ENCODE data around the gene TTC34. TPM values are rescaled to one million over a fixed set of nuclear protein-coding genes. Genes with fewer than 3 reads are reported as not detected.

TTC34 gene
- total and polyA plus RNA-seq, 2 of the 4 experiments (the other 2 are of a cell fraction), result under 0.01 to 0.09 TPM

DNA sequence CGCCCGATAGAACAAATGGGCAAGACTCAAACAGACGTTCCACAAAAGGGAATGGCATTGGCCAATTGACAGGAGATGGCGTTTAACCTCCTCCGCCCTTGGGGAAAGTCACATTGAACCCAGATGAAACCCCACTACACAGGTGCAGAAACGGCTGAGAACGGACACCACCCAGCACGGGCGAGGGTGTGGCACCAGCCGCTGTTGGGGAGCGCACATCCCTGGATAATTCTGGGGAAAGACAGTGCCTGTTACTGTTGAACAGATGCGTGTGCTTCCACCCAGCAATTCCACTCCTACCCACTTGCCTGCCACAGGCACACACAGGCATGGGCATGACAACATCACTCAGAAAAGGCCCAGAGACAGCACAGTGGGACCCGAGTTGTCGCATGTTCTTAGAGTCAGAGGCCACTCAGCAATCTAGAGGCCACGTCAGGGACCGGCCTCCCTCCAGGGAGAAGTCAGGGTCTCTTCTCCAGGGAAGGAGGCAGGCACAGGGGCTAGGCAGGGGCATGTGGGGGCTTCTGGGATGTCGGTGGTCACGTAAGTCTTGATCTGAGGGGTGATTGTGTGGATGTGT is 199.7 kb downstream of the TTC34 start:
- Histone ChIP-seq H2BK5ac (ENCODE audit: low read depth, low read length, poor library complexity, severe bottlenecking) (no peak overlapping the region), H3K4me2 (ENCODE audit: low read depth, low read length) (no peak overlapping the region), H3K9ac (ENCODE audit: low read depth, low read length) (no peak overlapping the region), H3K56ac (ENCODE audit: extremely low read depth, insufficient read depth, low read length) (no peak overlapping the region), H3K9me3 (ENCODE audit: control insufficient read depth, insufficient read depth, low read length) (0 out of 2 replicates have a peak, but pooled peaks cover 2% of the 10 kb centered on the region), H3K79me1 (ENCODE audit: low read depth in 1 of 2, low read length in 2 of 2) (no peaks in the 10 kb centered on the region), H3K9me1 (ENCODE audit: insufficient read depth, low read length) (no peaks in the 10 kb centered on the region), H3K4ac (ENCODE audit: low read depth, low read length) (no peak overlapping the region), H3K4me3 (ENCODE audit: insufficient read depth, low read depth, low read length) (no peak overlapping the region), H3K4me1 (ENCODE audit: control insufficient read depth, insufficient read depth, low read length) (no peaks in the 10 kb centered on the region), H3K14ac (replicated peaks; ENCODE audit: low read depth, low read length) (no peak overlapping the region), H3K18ac (ENCODE audit: low read depth, low read length) (no peak overlapping the region), H2AFZ (replicated peaks; ENCODE audit: low read length, poor library complexity) (no peak overlapping the region), H2AK9ac (replicated peaks; ENCODE audit: low read depth, low read length, poor library complexity) (no peak overlapping the region), H4K8ac (ENCODE audit: low read depth in 2 of 2, low read length in 2 of 2) (no peak overlapping the region), H4K91ac (ENCODE audit: insufficient read depth, low read depth, low read length) (no peak overlapping the region), H4K20me1 (ENCODE audit: insufficient read depth, low read length) (no peaks in the 10 kb centered on the region), H2AK5ac (ENCODE audit: low read depth, low read length) (no peak overlapping the region), H3K23ac (ENCODE audit: low read depth, low read length) (no peak overlapping the region), H2BK120ac (ENCODE audit: low read depth, low read length) (no peak overlapping the region), H4K5ac (ENCODE audit: low read depth, low read length) (no peak overlapping the region), H2BK20ac (ENCODE audit: low read depth, low read length) (no peak overlapping the region), H3K36me3 (ENCODE audit: control insufficient read depth, insufficient read depth, low read length) (no peaks in the 10 kb centered on the region), H3K27me3 (ENCODE audit: control insufficient read depth, insufficient read depth, low read length) (no peaks in the 10 kb centered on the region; the same call in 1 of the 2 replicates), H3K27ac (ENCODE audit: insufficient read depth, low read length) (no peak overlapping the region), H2BK15ac (ENCODE audit: low read depth, low read length) (no peak overlapping the region)
- in situ Hi-C loops (cut with MboI; ENCODE audit: low sequenced_read_pairs) (no loop called here), intact Hi-C loops (cut with micrococcal nuclease) (no loop called here), dilution Hi-C loops (cut with HindIII; ENCODE audit: low sequenced_read_pairs, unreplicated experiment) (no loop called here)
- ChIA-PET POLR2A (ENCODE audit: unreplicated experiment) (no interaction called here), CTCF (no interaction called here)
- TF ChIP-seq, protein P1, sequence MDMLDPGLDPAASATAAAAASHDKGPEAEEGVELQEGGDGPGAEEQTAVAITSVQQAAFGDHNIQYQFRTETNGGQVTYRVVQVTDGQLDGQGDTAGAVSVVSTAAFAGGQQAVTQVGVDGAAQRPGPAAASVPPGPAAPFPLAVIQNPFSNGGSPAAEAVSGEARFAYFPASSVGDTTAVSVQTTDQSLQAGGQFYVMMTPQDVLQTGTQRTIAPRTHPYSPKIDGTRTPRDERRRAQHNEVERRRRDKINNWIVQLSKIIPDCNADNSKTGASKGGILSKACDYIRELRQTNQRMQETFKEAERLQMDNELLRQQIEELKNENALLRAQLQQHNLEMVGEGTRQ (IDR thresholded peaks at IDR 0.05; ENCODE audit: low read depth, low read length), result no peak
- TF ChIP-seq CEBPB (IDR thresholded peaks at IDR 0.05; ENCODE audit: low read depth, low read length), result no peak
- TF ChIP-seq BHLHE40 (IDR thresholded peaks at IDR 0.05; ENCODE audit: low read depth, low read length), result no peak
- no peak for TF ChIP-seq RCOR1 (IDR thresholded peaks at IDR 0.05; ENCODE audit: insufficient replicate concordance, low read length)
- no peak for TF ChIP-seq MXI1 (IDR thresholded peaks at IDR 0.05; ENCODE audit: borderline replicate concordance, low read depth, low read length)
- TF ChIP-seq RAD21 (IDR thresholded peaks at IDR 0.05; ENCODE audit: low read length), result no peak
- no peak for TF ChIP-seq RFX5 (IDR thresholded peaks at IDR 0.05; ENCODE audit: low read depth, low read length)
- no peak for TF ChIP-seq FOS (IDR thresholded peaks at IDR 0.05; ENCODE audit: low read depth, low read length)
- TF ChIP-seq, protein P2, sequence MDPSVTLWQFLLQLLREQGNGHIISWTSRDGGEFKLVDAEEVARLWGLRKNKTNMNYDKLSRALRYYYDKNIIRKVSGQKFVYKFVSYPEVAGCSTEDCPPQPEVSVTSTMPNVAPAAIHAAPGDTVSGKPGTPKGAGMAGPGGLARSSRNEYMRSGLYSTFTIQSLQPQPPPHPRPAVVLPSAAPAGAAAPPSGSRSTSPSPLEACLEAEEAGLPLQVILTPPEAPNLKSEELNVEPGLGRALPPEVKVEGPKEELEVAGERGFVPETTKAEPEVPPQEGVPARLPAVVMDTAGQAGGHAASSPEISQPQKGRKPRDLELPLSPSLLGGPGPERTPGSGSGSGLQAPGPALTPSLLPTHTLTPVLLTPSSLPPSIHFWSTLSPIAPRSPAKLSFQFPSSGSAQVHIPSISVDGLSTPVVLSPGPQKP (IDR thresholded peaks at IDR 0.05; ENCODE audit: borderline replicate concordance, low read depth, low read length), result no peak
- BruUV-seq (replicated peaks), result no TSS peak
- no peak for ATAC-seq (ENCODE audit: low read depth)
- 66% methylated on average over 4 of the region's 18 CpGs; no CpG with 5 or more reads in 1 of the 2 experiments for WGBS, 2 experiments (ENCODE audit: extremely low coverage in 2 of 2, insufficient read length in 1 of 2)
- no peak for DNase-seq
